Panc1 (cell line): Measurements from ENCODE around the gene ZNF526.

Experiments
- TF ChIP-seq, protein P1 (sequence below): fragments of 450-650 bp; IDR thresholded peaks from 2 replicates; pipeline ENCODE4 v1.5.1; 2017; ENCODE audit warnings: mild to moderate bottlenecking
- TF ChIP-seq, protein P2 (sequence below), 2 experiments: IDR thresholded peaks; 2 replicates each; pipeline ENCODE4 v1.6.1; 2011 to 2012; ENCODE audit warnings: low read depth in 2 of 2, control low read depth in 1 of 2, low read length in 1 of 2, mild to moderate bottlenecking in 1 of 2, moderate library complexity in 1 of 2; ENCODE audit not compliant: insufficient read depth in 1 of 2

DNA sequence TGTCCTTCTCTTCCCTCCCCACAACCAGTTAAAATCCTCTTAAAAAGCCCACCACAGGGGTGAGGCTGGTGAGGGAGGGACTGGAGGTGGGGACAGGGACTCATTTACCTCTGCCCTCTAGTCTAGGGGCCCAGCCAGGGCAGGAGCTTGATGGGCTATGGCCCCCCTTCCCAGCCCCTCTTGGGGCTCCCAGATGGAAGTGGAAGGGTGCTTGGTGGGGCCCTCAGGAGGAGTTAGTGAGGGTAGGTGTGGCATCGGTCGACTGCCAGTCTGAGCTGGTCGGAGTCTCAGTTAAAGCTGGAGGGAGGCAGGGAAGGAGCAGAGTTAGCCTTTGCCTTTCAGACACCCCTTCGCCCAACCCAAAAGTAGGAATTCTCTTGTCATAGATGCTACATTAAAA lies 10.5 kb downstream of the ZNF526 start:
- TF ChIP-seq, protein P1, sequence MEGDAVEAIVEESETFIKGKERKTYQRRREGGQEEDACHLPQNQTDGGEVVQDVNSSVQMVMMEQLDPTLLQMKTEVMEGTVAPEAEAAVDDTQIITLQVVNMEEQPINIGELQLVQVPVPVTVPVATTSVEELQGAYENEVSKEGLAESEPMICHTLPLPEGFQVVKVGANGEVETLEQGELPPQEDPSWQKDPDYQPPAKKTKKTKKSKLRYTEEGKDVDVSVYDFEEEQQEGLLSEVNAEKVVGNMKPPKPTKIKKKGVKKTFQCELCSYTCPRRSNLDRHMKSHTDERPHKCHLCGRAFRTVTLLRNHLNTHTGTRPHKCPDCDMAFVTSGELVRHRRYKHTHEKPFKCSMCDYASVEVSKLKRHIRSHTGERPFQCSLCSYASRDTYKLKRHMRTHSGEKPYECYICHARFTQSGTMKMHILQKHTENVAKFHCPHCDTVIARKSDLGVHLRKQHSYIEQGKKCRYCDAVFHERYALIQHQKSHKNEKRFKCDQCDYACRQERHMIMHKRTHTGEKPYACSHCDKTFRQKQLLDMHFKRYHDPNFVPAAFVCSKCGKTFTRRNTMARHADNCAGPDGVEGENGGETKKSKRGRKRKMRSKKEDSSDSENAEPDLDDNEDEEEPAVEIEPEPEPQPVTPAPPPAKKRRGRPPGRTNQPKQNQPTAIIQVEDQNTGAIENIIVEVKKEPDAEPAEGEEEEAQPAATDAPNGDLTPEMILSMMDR: no peak
- TF ChIP-seq, protein P2, sequence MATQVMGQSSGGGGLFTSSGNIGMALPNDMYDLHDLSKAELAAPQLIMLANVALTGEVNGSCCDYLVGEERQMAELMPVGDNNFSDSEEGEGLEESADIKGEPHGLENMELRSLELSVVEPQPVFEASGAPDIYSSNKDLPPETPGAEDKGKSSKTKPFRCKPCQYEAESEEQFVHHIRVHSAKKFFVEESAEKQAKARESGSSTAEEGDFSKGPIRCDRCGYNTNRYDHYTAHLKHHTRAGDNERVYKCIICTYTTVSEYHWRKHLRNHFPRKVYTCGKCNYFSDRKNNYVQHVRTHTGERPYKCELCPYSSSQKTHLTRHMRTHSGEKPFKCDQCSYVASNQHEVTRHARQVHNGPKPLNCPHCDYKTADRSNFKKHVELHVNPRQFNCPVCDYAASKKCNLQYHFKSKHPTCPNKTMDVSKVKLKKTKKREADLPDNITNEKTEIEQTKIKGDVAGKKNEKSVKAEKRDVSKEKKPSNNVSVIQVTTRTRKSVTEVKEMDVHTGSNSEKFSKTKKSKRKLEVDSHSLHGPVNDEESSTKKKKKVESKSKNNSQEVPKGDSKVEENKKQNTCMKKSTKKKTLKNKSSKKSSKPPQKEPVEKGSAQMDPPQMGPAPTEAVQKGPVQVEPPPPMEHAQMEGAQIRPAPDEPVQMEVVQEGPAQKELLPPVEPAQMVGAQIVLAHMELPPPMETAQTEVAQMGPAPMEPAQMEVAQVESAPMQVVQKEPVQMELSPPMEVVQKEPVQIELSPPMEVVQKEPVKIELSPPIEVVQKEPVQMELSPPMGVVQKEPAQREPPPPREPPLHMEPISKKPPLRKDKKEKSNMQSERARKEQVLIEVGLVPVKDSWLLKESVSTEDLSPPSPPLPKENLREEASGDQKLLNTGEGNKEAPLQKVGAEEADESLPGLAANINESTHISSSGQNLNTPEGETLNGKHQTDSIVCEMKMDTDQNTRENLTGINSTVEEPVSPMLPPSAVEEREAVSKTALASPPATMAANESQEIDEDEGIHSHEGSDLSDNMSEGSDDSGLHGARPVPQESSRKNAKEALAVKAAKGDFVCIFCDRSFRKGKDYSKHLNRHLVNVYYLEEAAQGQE (IDR thresholded peaks at IDR 0.05; ENCODE audit: insufficient read depth in 1 of 2, low read depth in 2 of 2, low read length in 1 of 2): no peak
